Panc1 (cell line): ENCODE data around the gene YIF1A. TPM values are rescaled to one million over a fixed set of nuclear protein-coding genes. Genes with fewer than 3 reads are reported as not detected.

Experiments
- ATAC-seq: fragments of 200-7000 bp; cut with Tn5 transposase; 2 replicates; pipeline ENCODE4 v1.9.1; 2020; ENCODE audit warnings: mild to moderate bottlenecking, moderate library complexity
- BruUV-seq: library from RNA; stranded (reverse); fragments of 400-500 nt; replicated peaks from 2 replicates; lab custom pipeline; 2021; lab: Mats Ljungman, UMichigan
- CTCF ChIA-PET: fragments of 300-600 bp; sonication (Branson Sonifier 250); formaldehyde crosslinking; loops from one replicate; lab custom pipeline; 2022; ENCODE audit warnings: antibody characterized with exemption; lab: Charles Lee
- POLR2A ChIA-PET: fragments of 300-600 bp; sonication (Branson Sonifier 250); formaldehyde crosslinking; loops from one replicate; lab custom pipeline; 2022; ENCODE audit warnings: antibody characterized with exemption; lab: Charles Lee
- DNase-seq: peaks from one replicate; pipeline ENCODE4 v3.0.0-alpha.2; 2010; ENCODE audit warnings: low read depth, low spot score
- H3K27ac ChIP-seq: 2 replicates; pipeline ENCODE4 v1.5.1; 2011; ENCODE audit warnings: mild to moderate bottlenecking, low read length, inconsistent platforms
- H3K27me3 ChIP-seq: fragments of 200-500 bp; sonication (Bioruptor generic); 2 replicates; pipeline ENCODE4 v1.6.0; 2014; ENCODE audit warnings: low read length, inconsistent platforms; ENCODE audit not compliant: control insufficient read depth, insufficient read depth
- H3K36me3 ChIP-seq: fragments of 200-500 bp; sonication (Bioruptor generic); 2 replicates; pipeline ENCODE4 v1.5.1; 2014; ENCODE audit warnings: inconsistent platforms, mild to moderate bottlenecking, low read length, moderate library complexity; ENCODE audit not compliant: control insufficient read depth, insufficient read depth
- H3K4me1 ChIP-seq: 2 replicates; pipeline ENCODE4 v1.5.1; 2011; ENCODE audit warnings: inconsistent platforms, mild to moderate bottlenecking, low read length, moderate library complexity; ENCODE audit not compliant: control insufficient read depth, insufficient read depth
- H3K4me3 ChIP-seq, 2 experiments: 2 replicates each; pipeline ENCODE4 v1.5.1; 2011 to 2012; ENCODE audit warnings: low read depth in 2 of 2, low read length in 2 of 2, mild to moderate bottlenecking in 2 of 2, inconsistent platforms in 1 of 2, moderate library complexity in 1 of 2
- H3K9me3 ChIP-seq: fragments of 200-500 bp; sonication (Bioruptor generic); 2 replicates; pipeline ENCODE4 v1.5.1; 2014; ENCODE audit warnings: low read depth, mild to moderate bottlenecking, inconsistent platforms, low read length, moderate library complexity; ENCODE audit not compliant: control insufficient read depth, insufficient read depth
- CTCF ChIP-seq: fragments of 450-650 bp; IDR thresholded peaks from 2 replicates; pipeline ENCODE4 v1.5.1; 2017; ENCODE audit warnings: mild to moderate bottlenecking
- POLR2AphosphoS5 ChIP-seq: IDR thresholded peaks from 2 replicates; pipeline ENCODE4 v1.6.1; 2012; ENCODE audit warnings: mild to moderate bottlenecking, low read depth, low read length, moderate library complexity
- REST ChIP-seq, 2 experiments: IDR thresholded peaks; 2 replicates each; pipeline ENCODE4 v1.6.1; 2011 to 2012; ENCODE audit warnings: low read depth in 2 of 2, control low read depth in 1 of 2, low read length in 1 of 2, mild to moderate bottlenecking in 1 of 2, moderate library complexity in 1 of 2; ENCODE audit not compliant: insufficient read depth in 1 of 2
- SIN3A ChIP-seq: IDR thresholded peaks from 2 replicates; pipeline ENCODE4 v1.6.1; 2012; ENCODE audit warnings: low read depth, mild to moderate bottlenecking, low read length, moderate library complexity, borderline replicate concordance; ENCODE audit not compliant: insufficient read depth
- TCF7L2 ChIP-seq: IDR thresholded peaks from 2 replicates; pipeline ENCODE4 v1.6.1; 2011; ENCODE audit warnings: mild to moderate bottlenecking, low read depth, low read length, inconsistent platforms
- in situ Hi-C: cut with HindIII; loops from 2 replicates; pipeline ENCODE4 v1.10.0; 2016; ENCODE audit warnings: low sequenced_read_pairs, low pct_unique_long_range_greater_than_20kb
- intact Hi-C: fragments of 100-400 bp; cut with micrococcal nuclease; formaldehyde crosslinking; loops from one replicate; pipeline ENCODE4 v1.10.0; 2022; ENCODE audit not compliant: unreplicated experiment
- total RNA-seq: library from RNA; stranded (reverse); gene quantifications from one replicate; pipeline ENCODE4 v1.2.1, GENCODE V29; 2021; ENCODE audit not compliant: unreplicated experiment

YIF1A gene
- total RNA-seq, 1 experiment from 2014 or later, result 196 TPM

- DNase-seq (no peak), ATAC-seq (no peak)
- peaks cover 16% of the 10 kb centered on the region for H3K4me1 ChIP-seq
- ChIA-PET POLR2A (no interaction called here), CTCF (interaction anchor here (0.6 kb wide), 1 partner anchor 436 kb away, joined by 3 read pairs; no protein-coding TSS in a partner anchor)
- no peak overlapping the region for H3K27ac ChIP-seq
- intact Hi-C loops (no loop called here), in situ Hi-C loops (no loop called here)
- H3K36me3 ChIP-seq, result 0 out of 2 replicates have a peak, but pooled peaks cover 4% of the 10 kb centered on the region
- no peaks in the 10 kb centered on the region for H3K9me3 ChIP-seq
- TF ChIP-seq SIN3A (no peak), POLR2AphosphoS5 (no peak), TCF7L2 (no peak), CTCF (no peak), REST (IDR thresholded peaks at IDR 0.05; ENCODE audit: insufficient read depth in 1 of 2, low read depth in 2 of 2, low read length in 1 of 2) (no peak)
- H3K27me3 ChIP-seq, result no peaks in the 10 kb centered on the region
- no peak overlapping the region for H3K4me3 ChIP-seq
- no TSS peak for BruUV-seq
These were observed 26.2 kb downstream of the YIF1A start for GRCh38 chr11:66262696-66263095.

GRCh38 chr11:66262191-66262590 lies 26.8 kb downstream of the YIF1A start:
- BruUV-seq, result no TSS peak

More at GRCh38 chr11:66262191-66262590, 26.8 kb downstream of the YIF1A start:
- Histone ChIP-seq H3K4me3 (no peak overlapping the region), H3K36me3 (0 out of 2 replicates have a peak, but pooled peaks cover 4% of the 10 kb centered on the region), H3K4me1 (peaks cover 16% of the 10 kb centered on the region), H3K9me3 (no peaks in the 10 kb centered on the region), H3K27ac (no peak overlapping the region), H3K27me3 (no peaks in the 10 kb centered on the region)
- no peak for ATAC-seq
- in situ Hi-C loops, result no loop called here
- TF ChIP-seq SIN3A (no peak), REST (IDR thresholded peaks at IDR 0.05; ENCODE audit: insufficient read depth in 1 of 2, low read depth in 2 of 2, low read length in 1 of 2) (no peak), POLR2AphosphoS5 (no peak), CTCF (no peak), TCF7L2 (no peak)
- CTCF ChIA-PET, result interaction anchor here (0.6 kb wide), 1 partner anchor 436 kb away, joined by 3 read pairs; no protein-coding TSS in a partner anchor
- intact Hi-C loops, result no loop called here
- POLR2A ChIA-PET, result no interaction called here
- no peak for DNase-seq
